GM21528 (cell line): Measurements from ENCODE around the gene VAV3.

Experiments used
- ATAC-seq: cut with Tn5 transposase; IDR thresholded peaks from one replicate; pipeline ENCODE4 v1.9.1; 2021; ENCODE audit warnings: mild to moderate bottlenecking, moderate library complexity; ENCODE audit not compliant: unreplicated experiment, low FRiP score

Gene VAV3

GRCh38 chr1:107939256-107939655 lies 25.7 kb downstream of the VAV3 start:
- ATAC-seq, result no peak

DNA sequence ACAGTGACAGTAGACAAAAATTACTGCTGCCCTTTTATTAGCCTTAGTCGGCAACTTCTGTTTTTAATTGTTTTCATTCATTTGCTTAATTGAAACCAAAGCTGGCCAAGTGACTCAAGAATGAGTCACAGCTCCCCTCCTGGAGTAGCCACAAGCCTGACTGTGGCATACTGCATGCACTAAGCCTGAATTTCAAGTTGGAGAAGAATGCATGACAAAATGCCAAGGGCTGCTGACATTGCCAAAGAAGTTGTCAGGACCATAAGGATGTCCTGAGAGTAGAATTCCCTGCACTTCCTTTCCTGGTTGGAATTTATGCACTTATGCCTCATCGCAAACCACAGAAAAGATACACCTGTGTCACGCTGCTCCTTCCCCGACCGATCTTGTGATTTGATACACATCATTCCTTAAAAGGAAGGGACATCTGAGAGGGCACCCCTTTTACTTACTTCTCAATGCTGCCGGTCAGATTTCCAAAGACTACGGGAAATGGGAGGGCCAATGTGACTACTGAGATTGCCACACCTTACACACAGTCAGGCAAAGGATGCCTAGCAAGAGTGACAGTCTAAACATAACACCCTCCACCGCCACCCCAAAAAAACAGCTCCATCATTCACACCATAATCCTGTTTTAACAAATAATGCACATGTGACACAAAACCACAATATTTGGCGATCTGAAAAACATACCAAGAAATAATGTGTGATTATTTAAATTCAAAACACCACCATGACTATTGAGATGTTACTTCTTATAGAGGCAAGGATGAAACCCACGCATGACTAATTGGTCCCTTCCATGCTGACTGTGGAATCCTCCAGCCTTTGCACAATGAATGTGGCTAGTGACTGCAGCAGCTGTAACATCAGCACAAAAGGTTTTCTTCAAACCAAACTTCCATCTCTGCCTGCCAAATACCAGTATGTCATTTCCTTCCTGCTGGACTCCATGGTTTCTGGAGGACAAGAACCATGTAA lies 28.2 kb downstream of the VAV3 start:
- peak; percentile 40 for ATAC-seq

DNA sequence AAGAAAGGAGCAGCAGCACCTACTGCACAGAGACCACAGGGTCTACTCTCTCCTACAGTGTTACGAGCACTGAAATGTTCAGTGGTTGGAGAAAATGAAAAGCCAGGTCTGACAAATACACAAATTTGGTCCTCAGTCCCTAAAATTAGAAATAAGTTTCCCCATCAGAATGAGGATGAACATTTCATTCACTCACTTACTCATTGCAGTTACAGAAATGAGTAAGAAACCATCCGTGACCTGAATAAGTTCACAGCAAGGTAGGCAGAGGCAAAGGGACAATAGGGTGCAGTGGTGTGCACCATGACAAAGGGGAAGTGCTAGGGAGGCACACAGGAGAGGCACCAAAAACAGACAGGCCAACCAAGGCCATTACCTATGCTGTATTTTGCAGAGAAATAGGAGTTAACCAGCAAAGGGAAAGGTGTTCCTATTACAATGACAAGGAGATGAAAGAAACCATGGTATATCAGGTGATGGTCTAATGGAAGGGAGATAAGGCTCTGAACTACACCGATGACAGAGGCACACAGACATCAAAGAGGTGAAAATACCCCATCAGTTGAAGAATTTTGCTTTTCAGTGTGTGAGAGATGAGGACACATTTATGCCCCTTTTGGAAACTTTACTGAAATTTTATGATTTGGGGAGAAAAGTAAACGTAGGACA lies 29.4 kb downstream of the VAV3 start:
- peak; percentile 87 for ATAC-seq

- no peak for ATAC-seq
Observed at GRCh38 chr1:107934578-107934977, 30.4 kb downstream of the VAV3 start.

GRCh38 chr1:107933736-107934135 lies 31.2 kb downstream of the VAV3 start:
- no peak for ATAC-seq

DNA sequence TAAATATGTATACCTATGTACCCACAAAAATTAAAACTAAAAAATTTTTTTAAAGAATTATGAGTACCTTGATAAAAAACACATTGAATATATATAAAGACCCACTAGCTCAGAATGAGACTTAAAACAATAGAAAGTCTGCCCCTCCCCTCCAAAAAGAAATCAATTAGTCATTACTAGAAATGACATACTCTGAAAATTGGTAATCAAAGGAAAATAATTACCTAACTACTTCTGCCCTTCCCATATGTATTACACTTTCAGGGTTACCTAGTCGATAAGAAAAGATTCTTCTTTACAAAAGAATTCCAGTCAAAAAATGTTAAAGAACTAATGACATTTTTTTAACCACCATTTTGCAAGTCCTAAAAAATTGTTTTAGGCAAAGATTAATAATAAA lies 34.7 kb downstream of the VAV3 start:
- no peak for ATAC-seq

DNA sequence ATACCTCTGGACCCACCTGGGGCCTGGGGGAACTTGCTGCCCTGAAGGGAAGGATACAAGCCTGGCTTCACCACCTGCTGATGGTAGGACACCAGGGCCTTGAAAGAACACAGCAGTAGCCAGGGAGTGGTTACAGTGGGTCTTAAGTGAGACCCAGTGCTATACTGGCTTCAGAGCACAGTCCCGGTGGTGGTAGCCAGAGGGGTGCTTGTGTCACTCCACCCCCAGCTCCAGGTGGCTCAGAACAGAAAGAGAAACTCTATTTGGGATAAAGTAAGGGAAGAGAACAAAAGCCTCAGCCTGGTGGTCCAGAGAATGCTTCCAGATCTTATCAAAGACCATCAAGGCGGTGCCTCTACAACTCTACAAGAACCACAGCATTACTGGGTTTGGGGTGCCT lies 37.2 kb downstream of the VAV3 start:
- ATAC-seq, result no peak

GRCh38 chr1:107926436-107927080 lies 38.4 kb downstream of the VAV3 start:
- no peak for ATAC-seq

- no peak for ATAC-seq
Observed at GRCh38 chr1:107925565-107925964, 39.4 kb downstream of the VAV3 start.

- no peak for ATAC-seq
Observed at GRCh38 chr1:107920999-107921398, 44.0 kb downstream of the VAV3 start.

DNA sequence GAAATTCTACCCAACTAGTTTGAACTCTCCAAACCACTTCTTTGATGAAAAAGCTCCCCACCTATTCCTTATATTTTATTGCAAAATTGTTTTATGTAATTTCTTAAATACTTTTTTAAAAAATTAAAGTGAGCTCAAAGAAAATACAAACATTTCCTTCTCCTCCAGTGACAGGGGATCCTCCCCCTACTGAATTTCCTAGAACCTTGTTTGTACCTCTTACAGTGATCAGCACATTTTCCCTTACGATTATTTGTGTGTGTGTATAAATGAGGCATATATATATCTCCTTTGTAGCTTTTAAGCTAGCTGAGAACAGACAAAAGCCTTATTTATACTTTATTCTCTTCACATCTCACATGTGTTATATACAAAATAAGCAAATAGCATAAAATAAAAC lies 44.4 kb downstream of the VAV3 start:
- no peak for ATAC-seq

DNA sequence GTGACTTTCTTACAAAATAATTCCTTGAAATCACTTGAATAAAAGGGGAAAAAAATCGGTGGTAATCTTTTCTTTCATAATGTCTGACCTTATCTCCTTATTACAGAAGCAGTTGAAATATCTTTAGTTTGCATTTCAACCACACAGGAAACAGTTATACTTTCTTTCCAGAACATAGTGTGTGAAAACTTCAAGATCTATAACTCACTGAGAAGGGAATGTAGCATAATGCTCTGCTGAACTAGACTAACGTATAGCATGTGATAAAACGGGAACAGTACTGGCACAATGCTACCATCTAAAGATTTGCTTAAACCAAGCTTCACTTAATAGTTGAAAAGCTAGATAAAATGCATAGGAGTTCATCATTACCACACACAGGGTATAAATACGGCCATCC lies 45.0 kb downstream of the VAV3 start:
- ATAC-seq, result no peak

DNA sequence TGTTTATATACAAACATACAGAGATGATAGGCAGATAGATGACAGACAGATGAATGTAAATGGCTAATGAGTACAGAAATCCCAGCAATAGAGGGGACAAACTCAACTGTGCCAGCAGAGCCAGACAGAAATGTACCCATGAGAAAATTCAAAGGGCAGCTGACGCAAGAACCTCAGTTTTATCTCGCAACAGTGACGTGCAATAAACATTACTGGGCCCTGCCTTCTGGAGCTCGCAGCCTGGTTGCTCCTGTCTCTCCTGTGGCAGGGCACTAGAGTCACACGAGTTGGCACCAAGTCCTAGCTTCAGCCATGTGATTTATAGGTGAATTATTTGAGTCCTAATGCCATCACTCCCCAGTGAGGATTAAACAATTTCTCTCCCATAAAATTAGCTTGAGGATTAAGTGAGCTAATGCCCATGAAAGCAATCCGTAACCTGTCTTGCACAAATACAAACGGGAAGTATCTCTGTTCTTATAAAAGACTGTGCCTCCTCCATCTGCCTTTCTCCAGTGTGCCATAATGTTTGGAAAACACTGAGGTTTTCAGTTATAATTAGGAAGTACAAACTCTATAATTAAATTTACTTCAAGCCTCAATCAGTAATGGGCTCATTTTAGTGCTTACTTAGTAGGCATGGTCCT lies 50.7 kb downstream of the VAV3 start:
- ATAC-seq, result no peak

DNA sequence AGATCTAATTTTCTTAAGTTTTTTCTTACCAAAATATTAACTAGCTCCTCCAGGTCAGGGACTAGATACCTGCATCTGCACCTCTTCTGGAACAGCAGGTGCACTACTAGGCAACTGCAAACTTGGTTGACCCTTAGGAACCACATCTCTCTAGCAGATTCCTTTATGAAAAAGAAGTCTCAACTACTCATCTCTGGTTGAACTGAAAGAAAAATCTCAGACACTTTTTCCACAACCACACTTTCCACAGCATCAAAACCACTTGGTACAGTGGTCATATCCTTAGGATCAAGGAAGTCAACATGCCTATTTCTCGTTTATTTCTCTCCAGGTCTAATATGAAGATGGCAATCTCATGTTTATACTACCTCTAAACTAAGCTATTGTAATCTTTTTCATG lies 52.3 kb downstream of the VAV3 start:
- ATAC-seq, result no peak

- no peak for ATAC-seq
Observed at GRCh38 chr1:107900090-107900945, 64.7 kb downstream of the VAV3 start.

DNA sequence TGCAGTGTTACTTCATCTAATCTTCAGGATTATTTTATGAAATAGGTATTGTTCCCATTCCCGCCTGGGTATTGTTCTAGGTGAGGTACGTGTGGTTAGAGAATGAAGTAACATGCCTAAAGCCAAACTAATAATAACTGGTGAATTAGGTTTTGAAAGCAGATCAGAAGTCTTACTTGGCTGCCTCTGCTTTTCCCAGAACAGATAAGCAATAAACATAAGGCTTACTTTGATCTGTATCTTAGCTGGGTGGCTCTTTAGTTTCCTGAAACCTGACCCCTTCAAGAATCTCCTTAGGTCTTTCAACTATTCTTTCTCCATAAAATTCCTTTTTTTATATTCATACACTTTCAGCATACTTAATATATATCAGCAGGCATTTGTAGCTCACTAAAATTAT lies 65.3 kb downstream of the VAV3 start:
- ATAC-seq, result no peak

GRCh38 chr1:107897438-107898345 lies 67.3 kb downstream of the VAV3 start:
- no peak for ATAC-seq

DNA sequence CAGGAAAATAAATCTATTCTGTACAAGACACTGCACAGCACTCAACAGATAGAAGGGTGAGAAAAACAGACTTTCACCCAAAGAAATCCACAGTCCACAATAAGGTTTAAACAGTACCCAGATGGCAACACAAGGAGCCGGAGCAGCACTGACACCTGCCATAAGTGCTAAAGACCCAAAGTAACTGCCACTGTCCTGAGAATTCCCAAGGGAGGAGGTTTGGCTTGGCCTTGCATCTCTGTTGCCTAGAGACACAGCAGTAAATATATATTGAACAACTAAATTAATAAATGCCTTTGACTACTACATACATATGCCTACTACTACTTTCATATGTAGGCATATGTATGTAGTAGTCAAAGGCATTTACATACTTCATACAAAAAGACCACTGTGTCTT lies 68.0 kb downstream of the VAV3 start:
- ATAC-seq, result no peak

DNA sequence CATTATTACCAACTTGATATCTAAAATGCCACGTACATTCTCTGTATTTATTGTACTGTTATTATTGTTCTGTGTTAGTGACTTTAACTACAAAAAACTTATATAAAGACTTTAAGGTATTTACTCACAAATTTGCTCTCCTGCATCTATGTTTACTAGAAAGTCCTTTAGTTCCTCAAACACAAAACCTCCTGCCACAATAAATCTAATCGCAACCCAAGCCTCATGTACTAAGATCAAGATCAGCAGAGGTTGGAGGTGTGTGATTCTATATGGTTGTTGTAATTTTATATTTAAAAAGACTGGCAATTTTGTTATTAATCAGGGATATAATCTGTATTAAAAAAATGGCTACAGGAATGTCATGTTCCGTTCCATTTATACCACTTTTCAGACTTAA lies 68.6 kb downstream of the VAV3 start:
- no peak for ATAC-seq
